A673 (cell line): ENCODE data around the gene B3GLCT. TPM values are rescaled to one million over a fixed set of nuclear protein-coding genes. Genes with fewer than 3 reads are reported as not detected.

ENCODE experiments used
- BruUV-seq: library from RNA; stranded (reverse); fragments of 400-500 nt; replicated peaks from 2 replicates; lab custom pipeline; 2021; lab: Mats Ljungman, UMichigan
- CTCF ChIA-PET: fragments of 300-600 bp; sonication (Branson Sonifier 250); formaldehyde crosslinking; loops from one replicate; lab custom pipeline; 2022; ENCODE audit warnings: antibody characterized with exemption; lab: Charles Lee
- POLR2A ChIA-PET: fragments of 300-600 bp; sonication (Branson Sonifier 250); formaldehyde crosslinking; loops from one replicate; lab custom pipeline; 2022; ENCODE audit warnings: antibody characterized with exemption; ENCODE audit not compliant: low non-redundant PET; lab: Charles Lee
- DNase-seq: peaks from one replicate; pipeline ENCODE4 v3.0.0-alpha.2; 2015; ENCODE audit warnings: low spot score
- H3K27ac ChIP-seq: fragments of 200-600 bp; sonication (generic); 2 replicates; pipeline ENCODE4 v1.5.1; 2016; ENCODE audit warnings: mixed run types, low read depth, mild to moderate bottlenecking, mixed read lengths, antibody characterized with exemption, low read length; ENCODE audit not compliant: poor library complexity, severe bottlenecking
- H3K27me3 ChIP-seq: fragments of 200-600 bp; sonication (generic); replicated peaks from 2 replicates; pipeline ENCODE4 v1.6.1; 2017; ENCODE audit warnings: mixed run types, low read depth, mild to moderate bottlenecking, mixed read lengths, antibody characterized with exemption, low read length; ENCODE audit not compliant: insufficient read depth, poor library complexity
- H3K36me3 ChIP-seq: fragments of 200-600 bp; sonication (generic); 2 replicates; pipeline ENCODE4 v1.6.1; 2016; ENCODE audit warnings: mixed run types, mild to moderate bottlenecking, mixed read lengths, antibody characterized with exemption, low read length; ENCODE audit not compliant: insufficient read depth, poor library complexity, severe bottlenecking
- H3K4me1 ChIP-seq: fragments of 200-600 bp; sonication (generic); 2 replicates; pipeline ENCODE4 v1.6.1; 2017; ENCODE audit warnings: mixed run types, mild to moderate bottlenecking, mixed read lengths, antibody characterized with exemption, low read length; ENCODE audit not compliant: insufficient read depth, poor library complexity, severe bottlenecking
- H3K4me3 ChIP-seq: fragments of 200-600 bp; sonication (generic); 2 replicates; pipeline ENCODE4 v1.5.1; 2016; ENCODE audit warnings: low read depth, mixed run types, mild to moderate bottlenecking, mixed read lengths, low read length; ENCODE audit not compliant: poor library complexity, severe bottlenecking
- H3K9me3 ChIP-seq: fragments of 200-600 bp; sonication (generic); 2 replicates; pipeline ENCODE4 v1.6.1; 2016; ENCODE audit warnings: mixed run types, low read depth, mild to moderate bottlenecking, mixed read lengths, antibody characterized with exemption, low read length; ENCODE audit not compliant: poor library complexity, severe bottlenecking
- EZH2 ChIP-seq: fragments of 200-600 bp; sonication (generic); IDR thresholded peaks from 2 replicates; pipeline ENCODE4 v1.6.1; 2017; ENCODE audit warnings: borderline replicate concordance, low read depth, mild to moderate bottlenecking, mixed read lengths, antibody characterized with exemption, low read length; ENCODE audit not compliant: poor library complexity, severe bottlenecking
- intact Hi-C: fragments of 100-400 bp; cut with micrococcal nuclease; formaldehyde crosslinking; loops from one replicate; pipeline ENCODE4 v1.10.0; 2022; ENCODE audit not compliant: unreplicated experiment
- total RNA-seq: library from RNA; stranded (reverse); gene quantifications from 2 replicates; pipeline ENCODE4 v1.2.3, GENCODE V29; 2021
- TF ChIP-seq, protein P1 (sequence below): fragments of 300-800, 200-600 bp; sonication (generic); conservative IDR thresholded peaks from 2 replicates; pipeline ENCODE4 v1.5.1; 2017; ENCODE audit warnings: low read depth, mild to moderate bottlenecking, antibody characterized with exemption, low read length, moderate library complexity, mixed read lengths

The B3GLCT gene
- total RNA-seq, 1 experiment from 2014 or later = 8.5 TPM

DNA sequence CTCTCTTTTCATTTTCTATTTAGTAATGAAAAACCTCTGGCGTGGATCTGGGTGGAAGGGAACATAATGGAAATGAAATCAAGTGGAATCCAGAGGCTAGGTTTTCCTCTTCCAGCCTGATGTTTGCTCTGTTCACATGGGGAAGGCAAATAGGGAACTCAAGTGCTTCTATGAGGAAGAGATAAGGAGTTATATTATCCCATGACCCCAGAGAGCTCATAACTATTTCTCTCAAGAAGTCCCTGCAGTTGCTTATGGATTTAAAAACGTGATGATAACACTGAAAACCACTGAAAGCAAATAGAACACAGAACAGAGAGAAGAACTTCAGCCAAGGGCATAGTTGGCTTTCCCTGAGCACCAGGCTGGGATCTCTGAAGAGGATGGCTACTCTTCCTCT lies 157.8 kb downstream of the B3GLCT start:
- intact Hi-C loops = no loop called here
- no TSS peak for BruUV-seq
- POLR2A ChIA-PET = no interaction called here
- DNase-seq = no peak
- TF ChIP-seq, protein P1, sequence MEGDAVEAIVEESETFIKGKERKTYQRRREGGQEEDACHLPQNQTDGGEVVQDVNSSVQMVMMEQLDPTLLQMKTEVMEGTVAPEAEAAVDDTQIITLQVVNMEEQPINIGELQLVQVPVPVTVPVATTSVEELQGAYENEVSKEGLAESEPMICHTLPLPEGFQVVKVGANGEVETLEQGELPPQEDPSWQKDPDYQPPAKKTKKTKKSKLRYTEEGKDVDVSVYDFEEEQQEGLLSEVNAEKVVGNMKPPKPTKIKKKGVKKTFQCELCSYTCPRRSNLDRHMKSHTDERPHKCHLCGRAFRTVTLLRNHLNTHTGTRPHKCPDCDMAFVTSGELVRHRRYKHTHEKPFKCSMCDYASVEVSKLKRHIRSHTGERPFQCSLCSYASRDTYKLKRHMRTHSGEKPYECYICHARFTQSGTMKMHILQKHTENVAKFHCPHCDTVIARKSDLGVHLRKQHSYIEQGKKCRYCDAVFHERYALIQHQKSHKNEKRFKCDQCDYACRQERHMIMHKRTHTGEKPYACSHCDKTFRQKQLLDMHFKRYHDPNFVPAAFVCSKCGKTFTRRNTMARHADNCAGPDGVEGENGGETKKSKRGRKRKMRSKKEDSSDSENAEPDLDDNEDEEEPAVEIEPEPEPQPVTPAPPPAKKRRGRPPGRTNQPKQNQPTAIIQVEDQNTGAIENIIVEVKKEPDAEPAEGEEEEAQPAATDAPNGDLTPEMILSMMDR = no peak
- no peak for TF ChIP-seq EZH2
- Histone ChIP-seq H3K9me3 (peaks cover 8% of the 10 kb centered on the region), H3K36me3 (no peaks in the 10 kb centered on the region), H3K27ac (no peak overlapping the region), H3K4me3 (no peak overlapping the region), H3K4me1 (no peaks in the 10 kb centered on the region), H3K27me3 (no peaks in the 10 kb centered on the region)
- CTCF ChIA-PET = no interaction called here

DNA sequence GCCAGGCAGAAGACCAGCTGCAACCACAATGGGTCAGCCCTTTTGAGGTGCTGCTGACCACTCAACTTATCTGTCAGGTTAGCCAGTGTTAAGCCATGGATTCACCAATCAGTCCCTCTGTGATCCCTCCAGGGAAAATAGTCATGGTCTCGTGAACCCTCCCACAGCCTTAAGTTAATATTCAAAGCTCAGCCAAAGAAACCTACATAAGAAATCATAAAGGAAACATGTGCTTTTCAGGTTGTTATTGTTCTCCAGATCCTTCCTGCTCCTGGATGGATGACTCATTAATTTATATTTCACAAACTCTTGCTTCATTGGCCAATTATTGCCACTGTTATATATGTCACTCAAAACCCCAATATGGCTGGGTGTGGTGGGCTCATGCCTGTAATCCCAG lies 161.9 kb downstream of the B3GLCT start:
- intact Hi-C loops = no loop called here
- no TSS peak for BruUV-seq
- Histone ChIP-seq H3K36me3 (no peaks in the 10 kb centered on the region), H3K27ac (no peak overlapping the region), H3K27me3 (no peaks in the 10 kb centered on the region), H3K9me3 (peaks cover 4% of the 10 kb centered on the region), H3K4me3 (no peak overlapping the region), H3K4me1 (no peaks in the 10 kb centered on the region)
- ChIA-PET POLR2A (no interaction called here), CTCF (no interaction called here)
- no peak for TF ChIP-seq EZH2
- DNase-seq = no peak

DNA sequence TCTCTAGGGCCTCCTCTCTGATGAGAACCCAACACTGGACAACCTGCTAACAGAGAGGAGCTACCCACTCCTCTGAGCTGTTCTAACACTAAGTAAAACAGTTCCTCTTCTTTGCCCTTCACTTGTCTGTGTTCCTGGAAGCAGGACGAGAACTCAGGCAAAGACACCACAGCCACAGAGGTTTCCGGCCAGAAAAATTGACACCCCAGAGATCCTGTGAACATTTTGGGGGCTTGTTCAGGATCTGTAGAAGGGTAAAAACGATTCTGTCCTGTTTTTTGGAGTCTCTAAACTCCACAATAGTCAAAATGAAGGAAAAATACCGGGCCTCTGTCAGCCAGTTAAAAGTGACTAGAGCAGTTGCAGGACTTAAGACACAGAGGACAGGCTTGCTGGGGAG lies 165.9 kb downstream of the B3GLCT start:
- no TSS peak for BruUV-seq
- no peaks in the 10 kb centered on the region for H3K36me3 ChIP-seq
- intact Hi-C loops = no loop called here
- no peak for DNase-seq
- H3K27ac ChIP-seq = no peak overlapping the region
- H3K27me3 ChIP-seq = no peaks in the 10 kb centered on the region
- POLR2A ChIA-PET = no interaction called here
- H3K9me3 ChIP-seq = peaks cover 4% of the 10 kb centered on the region
- H3K4me3 ChIP-seq = no peak overlapping the region
- TF ChIP-seq, protein P1 = no peak
- TF ChIP-seq EZH2 = no peak
- CTCF ChIA-PET = no interaction called here
- H3K4me1 ChIP-seq = no peaks in the 10 kb centered on the region

GRCh38 chr13:31367410-31367809 lies 167.6 kb downstream of the B3GLCT start:
- CTCF ChIA-PET = no interaction called here

More at GRCh38 chr13:31367410-31367809, 167.6 kb downstream of the B3GLCT start:
- no peak for DNase-seq
- Histone ChIP-seq H3K4me3 (no peak overlapping the region), H3K9me3 (peaks cover 4% of the 10 kb centered on the region), H3K36me3 (no peaks in the 10 kb centered on the region), H3K27ac (no peak overlapping the region), H3K27me3 (no peaks in the 10 kb centered on the region), H3K4me1 (no peaks in the 10 kb centered on the region)
- BruUV-seq = no TSS peak
- POLR2A ChIA-PET = no interaction called here
- no peak for TF ChIP-seq EZH2
- TF ChIP-seq, protein P1 = no peak
- intact Hi-C loops = no loop called here
